H1 (cell line): ENCODE data around the gene TMEM106C. TPM values are rescaled to one million over a fixed set of nuclear protein-coding genes. Genes with fewer than 3 reads are reported as not detected.

Experiments used
- BRCA1 ChIP-seq: IDR thresholded peaks from 2 replicates; pipeline ENCODE4 v1.6.1; 2012; ENCODE audit warnings: low read depth, low read length, improper control_type of control experiment
- polyA plus RNA-seq, 7 experiments: library from polyadenylated mRNA; depleted of rRNA in 3 of 7; stranded (reverse) in 5 of 7; unstranded in 2 of 7; fragments of >200 nt in 5 of 7; fragments of 200-250 nt in 2 of 7; gene quantifications; 1 replicate in 5 of 7; 2 replicates in 1 of 7; 4 replicates in 1 of 7; pipeline versions ENCODE4 v1.2.1 to v1.2.3, GENCODE V29; 2011 to 2013; ENCODE audit warnings: missing spikeins in 2 of 7, mixed read lengths in 2 of 7
- total RNA-seq: library from RNA; stranded (reverse); fragmentation: NEBNext Ultra II Directional; extraction: Animal tissue kit (Norgen Biotek cat#: 25700); gene quantifications from 2 replicates; pipeline ENCODE4 v1.2.1, GENCODE V29; 2021

TMEM106C gene
- total and polyA plus RNA-seq, 2 of the 8 experiments (the other 6 are each of a cell fraction or from before 2014, with no cell fraction given): 36.6 to 45.3 TPM

DNA sequence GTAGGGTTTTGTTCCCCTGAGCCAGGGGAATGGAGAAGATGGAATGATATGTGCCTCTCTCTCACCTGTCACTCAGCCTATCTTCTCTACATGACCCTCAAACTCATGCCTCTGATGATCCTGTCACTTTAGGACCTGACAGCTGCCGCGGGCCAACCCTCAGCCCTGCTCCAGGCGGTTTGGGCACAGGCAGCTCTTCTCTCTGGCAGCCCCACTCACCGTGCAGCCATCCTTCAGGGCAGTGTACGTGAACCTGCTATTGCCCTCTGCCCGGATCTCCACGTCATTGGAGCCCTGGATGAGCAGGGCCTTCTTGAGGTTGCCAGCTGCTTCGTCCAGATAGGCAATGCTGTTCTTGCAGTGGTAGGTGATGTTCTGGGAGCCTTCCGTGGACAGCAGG is 10.5 kb downstream of the TMEM106C start (continued):
- no peak for TF ChIP-seq BRCA1
